ENCODE data around the gene PNLIPRP2. TPM values are rescaled to one million over a fixed set of nuclear protein-coding genes. Genes with fewer than 3 reads are reported as not detected.
A peak's percentile ranks its signal among the peaks of the same experiment; 100 is the strongest.

The PNLIPRP2 gene
- total RNA-seq, 1 donor from 2014 or later = not detected

DNA sequence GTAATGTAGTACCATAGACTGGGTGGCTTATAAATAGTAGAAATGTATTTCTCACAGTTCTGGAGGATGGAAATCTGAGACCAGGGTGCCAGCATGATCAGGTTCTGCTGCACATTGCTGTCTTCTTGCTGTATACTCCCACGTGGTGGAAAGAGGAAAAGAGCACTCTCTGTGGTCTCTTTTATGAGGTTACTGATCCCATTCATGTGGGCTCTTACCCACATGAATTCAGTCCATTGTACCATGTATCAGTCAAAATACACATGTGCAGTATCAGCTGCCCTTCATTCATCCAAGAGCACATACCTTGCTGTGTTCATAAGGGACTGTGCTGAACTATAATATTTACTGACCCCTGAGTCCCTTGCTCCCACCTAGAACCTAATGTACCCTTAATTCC, 17.1 kb downstream of the PNLIPRP2 start:
- TF ChIP-seq, protein P1, sequence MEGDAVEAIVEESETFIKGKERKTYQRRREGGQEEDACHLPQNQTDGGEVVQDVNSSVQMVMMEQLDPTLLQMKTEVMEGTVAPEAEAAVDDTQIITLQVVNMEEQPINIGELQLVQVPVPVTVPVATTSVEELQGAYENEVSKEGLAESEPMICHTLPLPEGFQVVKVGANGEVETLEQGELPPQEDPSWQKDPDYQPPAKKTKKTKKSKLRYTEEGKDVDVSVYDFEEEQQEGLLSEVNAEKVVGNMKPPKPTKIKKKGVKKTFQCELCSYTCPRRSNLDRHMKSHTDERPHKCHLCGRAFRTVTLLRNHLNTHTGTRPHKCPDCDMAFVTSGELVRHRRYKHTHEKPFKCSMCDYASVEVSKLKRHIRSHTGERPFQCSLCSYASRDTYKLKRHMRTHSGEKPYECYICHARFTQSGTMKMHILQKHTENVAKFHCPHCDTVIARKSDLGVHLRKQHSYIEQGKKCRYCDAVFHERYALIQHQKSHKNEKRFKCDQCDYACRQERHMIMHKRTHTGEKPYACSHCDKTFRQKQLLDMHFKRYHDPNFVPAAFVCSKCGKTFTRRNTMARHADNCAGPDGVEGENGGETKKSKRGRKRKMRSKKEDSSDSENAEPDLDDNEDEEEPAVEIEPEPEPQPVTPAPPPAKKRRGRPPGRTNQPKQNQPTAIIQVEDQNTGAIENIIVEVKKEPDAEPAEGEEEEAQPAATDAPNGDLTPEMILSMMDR (conservative IDR thresholded peaks at IDR 0.05) = no peak
- Mint-ChIP-seq H3K9me3 (peaks cover 13% of the 10 kb centered on the region), H3K27me3 (ENCODE audit: low read depth) (peaks cover 9% of the 10 kb centered on the region), H3K36me3 (ENCODE audit: low read depth) (peaks cover 8% of the 10 kb centered on the region), H3K27ac (ENCODE audit: unreplicated experiment) (no peak overlapping the region), H3K4me1 (no peaks in the 10 kb centered on the region), H3K4me3 (no peak overlapping the region)
- no peak for DNase-seq (ENCODE audit: low read depth, low spot score)

DNA sequence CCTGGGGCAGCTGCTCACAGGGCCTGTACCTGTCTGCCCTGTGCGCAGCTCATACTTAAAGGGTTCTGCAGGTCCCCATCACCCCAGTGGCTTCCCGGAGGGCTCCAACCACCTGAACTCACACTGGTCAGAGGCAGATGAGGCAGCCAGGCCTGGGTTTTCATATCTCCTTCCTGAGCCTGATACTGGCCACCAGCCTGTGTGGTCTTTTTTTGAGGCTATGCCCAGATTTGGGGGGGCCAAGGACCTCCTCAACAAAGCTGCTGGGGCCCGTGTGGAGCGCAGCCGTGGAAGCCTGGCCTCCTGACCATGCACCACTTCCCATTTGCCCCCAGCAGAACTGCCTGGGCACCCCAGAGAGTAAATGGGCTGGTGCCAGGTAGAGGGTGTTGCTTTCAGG, 25.7 kb downstream of the PNLIPRP2 start:
- peaks cover 25% of the 10 kb centered on the region for H3K27me3 Mint-ChIP-seq (ENCODE audit: low read depth)
- TF ChIP-seq, protein P1 (conservative IDR thresholded peaks at IDR 0.05) = no peak
- no peak overlapping the region for H3K4me3 Mint-ChIP-seq
- H3K4me1 Mint-ChIP-seq = no peaks in the 10 kb centered on the region
- no peak for DNase-seq (ENCODE audit: low read depth, low spot score)
- H3K27ac Mint-ChIP-seq (ENCODE audit: unreplicated experiment) = no peak overlapping the region
- H3K36me3 Mint-ChIP-seq (ENCODE audit: low read depth) = peaks cover 8% of the 10 kb centered on the region
- peaks cover 26% of the 10 kb centered on the region for H3K9me3 Mint-ChIP-seq

DNA sequence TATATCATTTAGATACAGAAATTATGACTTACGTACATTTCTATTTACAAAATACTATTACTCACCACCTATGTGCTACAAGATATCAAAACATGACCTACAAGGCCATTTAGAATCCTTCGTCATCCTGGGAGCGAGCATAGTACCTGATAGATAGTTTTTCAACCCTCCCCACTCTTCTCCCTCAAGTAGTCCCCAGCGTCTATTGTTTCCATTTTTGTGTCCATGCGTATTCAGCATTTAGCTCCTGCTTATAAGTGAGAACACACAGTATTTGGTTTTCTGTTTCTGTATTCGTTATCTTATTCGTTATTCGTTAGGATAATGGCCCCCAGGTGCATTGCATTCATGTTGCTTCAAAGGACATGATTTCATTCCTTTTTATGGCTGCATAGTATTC, 28.1 kb downstream of the PNLIPRP2 start:
- peaks cover 23% of the 10 kb centered on the region for H3K9me3 Mint-ChIP-seq
- peaks cover 5% of the 10 kb centered on the region for H3K36me3 Mint-ChIP-seq (ENCODE audit: low read depth)
- no peak overlapping the region for H3K27ac Mint-ChIP-seq (ENCODE audit: unreplicated experiment)
- DNase-seq (ENCODE audit: low read depth, low spot score) = no peak
- H3K4me3 Mint-ChIP-seq = no peak overlapping the region
- H3K4me1 Mint-ChIP-seq = no peaks in the 10 kb centered on the region
- TF ChIP-seq, protein P1 (conservative IDR thresholded peaks at IDR 0.05) = no peak
- H3K27me3 Mint-ChIP-seq (ENCODE audit: low read depth) = peaks cover 15% of the 10 kb centered on the region

DNA sequence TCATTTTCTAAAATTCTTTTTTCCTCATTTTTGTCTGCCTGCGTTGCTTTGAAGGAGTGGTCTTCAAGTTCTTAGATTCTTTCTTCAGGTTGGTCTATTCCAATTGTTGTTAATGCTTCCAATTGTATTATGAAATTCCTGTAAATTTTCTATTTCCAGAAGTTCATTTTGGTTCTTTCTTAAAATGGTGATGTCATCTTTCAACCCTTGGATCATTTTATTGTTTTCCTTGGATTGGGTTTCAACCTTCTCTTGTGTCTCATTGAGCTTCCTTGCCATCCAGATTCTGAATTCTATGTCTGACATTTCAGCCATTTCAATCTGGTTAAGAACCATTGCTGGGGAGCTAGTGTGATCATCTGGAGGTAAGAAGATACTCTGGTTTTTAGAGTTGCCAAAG, 33.1 kb downstream of the PNLIPRP2 start:
- TF ChIP-seq, protein P1 (conservative IDR thresholded peaks at IDR 0.05) = no peak
- Mint-ChIP-seq H3K4me3 (no peak overlapping the region), H3K4me1 (peaks cover 4% of the 10 kb centered on the region), H3K36me3 (ENCODE audit: low read depth) (peaks cover 5% of the 10 kb centered on the region), H3K27ac (ENCODE audit: unreplicated experiment) (no peak overlapping the region), H3K27me3 (ENCODE audit: low read depth) (peaks cover 9% of the 10 kb centered on the region), H3K9me3 (peaks cover 19% of the 10 kb centered on the region)
- DNase-seq (ENCODE audit: low read depth, low spot score) = no peak

DNA sequence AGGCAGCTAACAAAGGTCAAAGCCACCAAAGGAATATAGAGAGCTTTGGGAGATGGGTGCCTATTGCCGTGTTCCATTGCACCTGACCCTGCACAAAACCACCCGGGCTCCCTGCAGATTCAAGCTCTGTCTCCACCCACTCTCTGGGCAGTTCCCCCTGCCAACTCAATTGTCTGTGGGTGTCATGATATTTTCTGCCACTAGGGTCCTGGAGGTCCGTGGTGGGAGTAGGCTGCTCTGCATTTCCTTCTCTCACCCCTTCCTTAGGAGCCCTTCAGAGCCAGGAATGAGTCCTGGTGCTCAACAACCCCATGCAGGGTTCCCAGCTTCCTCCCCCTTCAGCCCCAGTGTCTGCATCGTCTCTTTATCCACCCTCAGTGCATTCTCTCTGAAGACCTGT, 34.1 kb downstream of the PNLIPRP2 start:
- DNase-seq (ENCODE audit: low read depth, low spot score) = peak; percentile 31
- H3K9me3 Mint-ChIP-seq = peaks cover 12% of the 10 kb centered on the region

More for the DNA sequence above, 34.1 kb downstream of the PNLIPRP2 start:
- H3K36me3 Mint-ChIP-seq (ENCODE audit: low read depth) = peaks cover 3% of the 10 kb centered on the region
- no peak overlapping the region for H3K27ac Mint-ChIP-seq (ENCODE audit: unreplicated experiment)
- peaks cover 9% of the 10 kb centered on the region for H3K27me3 Mint-ChIP-seq (ENCODE audit: low read depth)
- TF ChIP-seq, protein P1 (conservative IDR thresholded peaks at IDR 0.05) = peak; percentile 60
- H3K4me1 Mint-ChIP-seq = peaks cover 4% of the 10 kb centered on the region
- H3K4me3 Mint-ChIP-seq = no peak overlapping the region

Measured in neural crest cell (in vitro differentiated cells).